ENCODE results near the gene SLC25A38. TPM values are rescaled to one million over a fixed set of nuclear protein-coding genes. Genes with fewer than 3 reads are reported as not detected.
A peak's percentile ranks its signal among the peaks of the same experiment; 100 is the strongest.
"Not testable (repeated sequence)": the region's sequence is repeated elsewhere in the genome, so short reads cannot be mapped to it uniquely, and the experiment has no call there.

SLC25A38 gene
- total and polyA plus RNA-seq, 4 donors, result 18.0 to 31.2 (median 22.1) TPM

DNA sequence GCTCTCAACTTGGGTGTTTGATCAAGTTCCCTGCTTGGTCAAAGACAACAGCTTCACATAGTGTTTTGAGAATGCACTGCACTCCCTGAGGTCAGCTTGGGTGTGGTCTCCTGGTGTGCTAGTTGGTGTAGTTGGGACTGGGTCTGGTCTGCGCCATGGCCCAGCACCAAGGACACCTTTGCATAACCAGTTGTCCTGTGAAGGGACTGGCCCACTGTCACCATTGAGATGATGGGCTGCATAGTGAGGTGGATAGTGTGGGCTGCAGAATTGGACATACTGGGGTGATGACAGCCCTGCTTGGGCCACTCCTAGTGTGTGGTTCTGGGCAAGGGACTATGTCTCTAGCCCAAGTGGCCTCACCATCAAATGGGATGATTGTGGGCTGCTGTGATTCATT lies 32.8 kb downstream of the SLC25A38 start:
- H3K4me3 ChIP-seq (ENCODE audit: low read length in 2 of 2), result no peak overlapping the region
- no peak for DNase-seq
- ATAC-seq (ENCODE audit: low FRiP score), result no peak
- WGBS, 2 donors, result 93 to 100% methylated on average over 1 of the region's 1 CpG
- no peaks in the 10 kb centered on the region for H3K9me3 ChIP-seq (ENCODE audit: control insufficient read depth, low read length)
- H3K27me3 ChIP-seq (ENCODE audit: control insufficient read depth in 1 of 2, insufficient read depth in 2 of 2, low read length in 1 of 2), result no peaks in the 10 kb centered on the region
- no peaks in the 10 kb centered on the region for H3K4me1 ChIP-seq (ENCODE audit: control insufficient read depth in 1 of 2, insufficient read depth in 2 of 2, low read length in 2 of 2)
- intact Hi-C loops (cut with DNase I), result loop anchor here in 1 of 2 donors (2.0 kb wide), 1 partner anchor 83 kb away; no protein-coding TSS in a partner anchor
- peaks cover under 1 to 6% of the 10 kb centered on the region in 2 donors for H3K36me3 ChIP-seq (ENCODE audit: control insufficient read depth in 1 of 2, insufficient read depth in 2 of 2, low read length in 1 of 2)
- H3K27ac ChIP-seq (ENCODE audit: low read depth in 1 of 2, low read length in 2 of 2), result no peak overlapping the region

DNA sequence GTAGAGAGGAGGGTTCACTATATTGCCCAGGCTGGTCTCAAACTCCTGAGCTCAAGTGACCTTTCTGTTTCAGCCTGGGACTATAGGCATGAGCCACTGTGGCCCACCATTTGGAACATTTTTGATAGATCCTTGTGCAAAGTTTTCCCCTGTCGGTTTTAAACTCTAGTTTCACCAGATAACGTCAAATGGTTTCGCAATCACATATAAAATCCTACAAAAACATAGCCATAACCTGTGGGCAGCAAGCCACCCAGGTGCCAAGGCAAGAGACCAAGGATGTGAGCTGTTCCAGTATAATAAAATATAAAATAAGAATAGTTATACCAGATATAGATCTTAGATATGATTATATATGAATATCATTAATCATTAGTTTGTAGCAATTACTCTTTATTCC lies 33.8 kb downstream of the SLC25A38 start:
- ATAC-seq (ENCODE audit: low FRiP score); H3K36me3 ChIP-seq (ENCODE audit: control insufficient read depth in 1 of 2, insufficient read depth in 2 of 2, low read length in 1 of 2); H3K4me1 ChIP-seq (ENCODE audit: control insufficient read depth in 1 of 2, insufficient read depth in 2 of 2, low read length in 2 of 2); H3K27me3 ChIP-seq (ENCODE audit: control insufficient read depth in 1 of 2, insufficient read depth in 2 of 2, low read length in 1 of 2); DNase-seq; H3K9me3 ChIP-seq (ENCODE audit: control insufficient read depth, low read length); H3K27ac ChIP-seq (ENCODE audit: low read depth in 1 of 2, low read length in 2 of 2); H3K4me3 ChIP-seq (ENCODE audit: low read length in 2 of 2): not testable (repeated sequence)
- intact Hi-C loops (cut with DNase I), result loop anchor here in 1 of 2 donors (2.0 kb wide), 1 partner anchor 82 kb away; no protein-coding TSS in a partner anchor
- 48 to 63% methylated on average over 3 of the region's 3 CpGs for WGBS, 2 donors

DNA sequence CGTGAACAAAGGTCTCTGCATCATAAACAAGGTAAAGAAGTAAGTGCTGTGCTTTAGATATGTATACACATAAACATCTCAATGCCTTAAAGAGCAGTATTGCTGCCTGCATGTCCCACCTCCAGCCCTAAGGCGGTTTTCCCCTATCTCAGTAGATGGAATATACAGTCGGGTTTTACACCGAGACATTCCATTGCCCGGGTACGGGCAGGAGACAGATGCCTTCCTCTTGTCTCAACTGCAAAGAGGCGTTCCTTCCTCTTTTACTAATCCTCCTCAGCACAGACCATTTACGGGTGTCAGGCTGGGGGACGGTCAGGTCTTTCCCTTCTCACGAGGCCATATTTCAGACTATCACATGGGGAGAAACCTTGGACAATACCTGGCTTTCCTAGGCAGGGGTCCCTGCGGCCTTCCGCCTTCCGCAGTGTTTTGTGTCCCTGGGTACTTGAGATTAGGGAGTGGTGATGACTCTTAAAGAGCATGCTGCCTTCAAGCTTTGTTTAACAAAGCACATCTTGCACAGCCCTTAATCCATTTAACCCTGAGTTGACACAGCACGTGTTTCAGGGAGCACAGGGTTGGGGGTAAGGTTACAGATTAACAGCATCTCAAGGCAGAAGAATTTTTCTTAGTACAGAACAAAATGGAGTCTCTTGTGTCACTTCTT lies 35.5 kb downstream of the SLC25A38 start:
- H3K4me1 ChIP-seq (ENCODE audit: control insufficient read depth in 1 of 2, insufficient read depth in 2 of 2, low read length in 2 of 2); ATAC-seq (ENCODE audit: low FRiP score); intact Hi-C loops (cut with DNase I); DNase-seq; H3K4me3 ChIP-seq (ENCODE audit: low read length in 2 of 2); H3K36me3 ChIP-seq (ENCODE audit: control insufficient read depth in 1 of 2, insufficient read depth in 2 of 2, low read length in 1 of 2); H3K9me3 ChIP-seq (ENCODE audit: control insufficient read depth, low read length); H3K27ac ChIP-seq (ENCODE audit: low read depth in 1 of 2, low read length in 2 of 2); H3K27me3 ChIP-seq (ENCODE audit: control insufficient read depth in 1 of 2, insufficient read depth in 2 of 2, low read length in 1 of 2): not testable (repeated sequence)
- 56 to 63% methylated on average over 13 to 14 of the region's 14 CpGs for WGBS, 2 donors

DNA sequence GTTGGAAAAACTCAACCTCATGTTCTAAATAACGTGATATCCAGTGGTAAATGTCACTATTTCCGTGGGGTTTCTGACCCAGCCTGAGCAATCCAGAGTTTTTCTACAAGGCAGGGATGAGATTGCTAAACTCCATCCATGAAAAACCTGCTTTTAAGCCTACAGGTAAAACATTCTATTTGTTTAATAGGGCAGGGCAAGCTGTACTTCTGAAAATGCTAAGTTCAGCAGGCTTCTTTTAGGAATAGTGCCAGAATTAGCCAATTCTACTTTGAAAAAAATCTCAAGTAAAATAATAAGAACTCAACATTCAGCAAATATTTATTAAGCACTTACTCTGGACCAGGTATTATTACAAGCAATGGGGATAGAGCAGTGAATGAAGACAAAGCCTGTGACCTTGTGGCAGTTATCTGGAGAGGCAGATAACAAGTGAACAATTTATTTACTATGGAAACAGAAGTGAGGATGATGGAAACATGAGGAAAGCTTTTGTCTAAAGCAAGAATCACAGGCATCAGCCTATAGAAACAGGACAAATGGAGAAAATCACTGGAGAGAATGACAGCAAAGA lies 36.7 kb downstream of the SLC25A38 start:
- WGBS, 2 donors, result 95 to 98% methylated on average over 2 of the region's 2 CpGs
- Histone ChIP-seq H3K27ac (ENCODE audit: low read depth in 1 of 2, low read length in 2 of 2) (no peak overlapping the region), H3K9me3 (ENCODE audit: control insufficient read depth, low read length) (no peaks in the 10 kb centered on the region), H3K36me3 (ENCODE audit: control insufficient read depth in 1 of 2, insufficient read depth in 2 of 2, low read length in 1 of 2) (no peaks in the 10 kb centered on the region), H3K4me1 (ENCODE audit: control insufficient read depth in 1 of 2, insufficient read depth in 2 of 2, low read length in 2 of 2) (no peaks in the 10 kb centered on the region), H3K4me3 (ENCODE audit: low read length in 2 of 2) (no peak overlapping the region), H3K27me3 (ENCODE audit: control insufficient read depth in 1 of 2, insufficient read depth in 2 of 2, low read length in 1 of 2) (no peaks in the 10 kb centered on the region)
- intact Hi-C loops (cut with DNase I), result no loop called here
- DNase-seq, result no peak
- no peak for ATAC-seq (ENCODE audit: low FRiP score)

DNA sequence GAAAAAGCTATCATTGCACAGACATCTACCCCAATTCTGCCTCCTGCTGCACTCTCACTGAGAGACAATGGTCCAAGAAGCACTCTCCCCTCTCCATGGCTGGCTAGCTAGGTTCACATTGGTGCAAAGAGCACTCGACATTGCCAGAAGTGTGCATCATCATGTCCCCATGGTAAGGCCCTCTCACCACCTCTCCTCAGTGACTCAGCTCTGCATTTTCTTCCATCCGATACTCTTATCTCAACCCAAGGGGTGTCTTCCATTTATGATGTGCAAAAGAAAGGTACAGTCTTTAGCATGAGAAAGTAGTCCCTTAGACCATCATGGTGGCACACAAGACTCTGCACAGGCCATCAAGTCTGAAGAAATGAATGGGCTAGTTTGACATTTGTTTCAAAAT lies 37.4 kb downstream of the SLC25A38 start:
- H3K27ac ChIP-seq (ENCODE audit: low read depth in 1 of 2, low read length in 2 of 2), result no peak overlapping the region
- intact Hi-C loops (cut with DNase I), result no loop called here
- no peak for DNase-seq
- H3K4me3 ChIP-seq (ENCODE audit: low read length in 2 of 2), result no peak overlapping the region
- ATAC-seq (ENCODE audit: low FRiP score), result no peak
- H3K36me3 ChIP-seq (ENCODE audit: control insufficient read depth in 1 of 2, insufficient read depth in 2 of 2, low read length in 1 of 2), result no peaks in the 10 kb centered on the region
- no peaks in the 10 kb centered on the region for H3K4me1 ChIP-seq (ENCODE audit: control insufficient read depth in 1 of 2, insufficient read depth in 2 of 2, low read length in 2 of 2)
- H3K9me3 ChIP-seq (ENCODE audit: control insufficient read depth, low read length), result no peaks in the 10 kb centered on the region
- WGBS, 2 donors, result 92 to 93% methylated on average over 2 of the region's 2 CpGs
- H3K27me3 ChIP-seq (ENCODE audit: control insufficient read depth in 1 of 2, insufficient read depth in 2 of 2, low read length in 1 of 2), result no peaks in the 10 kb centered on the region

DNA sequence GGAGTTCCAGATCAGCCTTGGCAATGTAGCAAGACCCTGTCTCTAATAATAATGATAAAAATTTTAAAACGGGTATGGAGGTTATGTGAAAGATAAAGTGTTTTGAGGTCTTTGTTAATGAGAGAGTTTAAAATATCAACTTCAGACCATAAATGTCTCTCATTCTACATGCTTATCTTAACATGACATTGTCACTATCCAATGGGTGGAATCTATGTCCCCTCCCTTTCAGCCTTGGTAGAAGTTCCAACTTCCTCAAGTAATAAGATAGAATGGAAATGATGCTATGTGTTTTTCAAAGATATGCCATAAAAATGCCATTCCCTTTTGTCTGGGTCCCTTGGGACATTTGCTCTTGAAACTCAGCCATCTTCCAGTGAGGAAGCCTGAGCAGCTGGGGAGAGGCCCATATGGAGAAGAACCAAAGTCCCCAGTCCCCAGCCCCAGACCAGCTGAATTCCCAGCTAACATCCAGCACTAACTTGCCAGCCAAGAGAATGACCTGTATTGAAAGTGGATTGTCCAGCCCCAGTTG lies 40.3 kb downstream of the SLC25A38 start:
- ATAC-seq (ENCODE audit: low FRiP score) (no peak), DNase-seq (no peak)
- Histone ChIP-seq H3K36me3 (ENCODE audit: control insufficient read depth in 1 of 2, insufficient read depth in 2 of 2, low read length in 1 of 2) (no peaks in the 10 kb centered on the region), H3K27me3 (ENCODE audit: control insufficient read depth in 1 of 2, insufficient read depth in 2 of 2, low read length in 1 of 2) (no peaks in the 10 kb centered on the region), H3K27ac (ENCODE audit: low read depth in 1 of 2, low read length in 2 of 2) (no peak overlapping the region), H3K9me3 (ENCODE audit: control insufficient read depth, low read length) (peaks cover 2% of the 10 kb centered on the region), H3K4me3 (ENCODE audit: low read length in 2 of 2) (no peak overlapping the region), H3K4me1 (ENCODE audit: control insufficient read depth in 1 of 2, insufficient read depth in 2 of 2, low read length in 2 of 2) (no peaks in the 10 kb centered on the region)
- WGBS, 2 donors, result 33 to 45% methylated on average over 1 of the region's 1 CpG
- intact Hi-C loops (cut with DNase I), result no loop called here

DNA sequence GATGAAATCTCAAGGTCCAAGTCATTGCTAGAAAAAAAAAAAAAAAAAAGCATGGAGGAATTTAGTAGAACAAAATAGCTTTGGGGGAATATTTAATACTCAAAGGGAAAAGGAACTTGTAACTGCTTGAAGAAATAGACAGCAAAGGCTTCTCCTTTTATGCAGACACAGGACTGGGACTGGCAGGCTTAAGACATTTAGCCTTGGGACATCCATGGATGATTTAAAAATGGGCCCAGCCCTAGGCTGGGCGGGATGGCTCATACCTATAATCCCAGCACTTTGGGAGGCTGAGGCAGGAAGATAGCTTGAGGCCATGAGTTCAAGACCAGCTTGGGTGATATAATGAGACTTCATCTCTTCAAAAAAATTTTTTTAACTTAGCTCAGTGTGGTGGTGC lies 43.1 kb downstream of the SLC25A38 start:
- ATAC-seq (ENCODE audit: low FRiP score), result no peak
- no peak for DNase-seq
- intact Hi-C loops (cut with DNase I), result no loop called here
- H3K4me1 ChIP-seq (ENCODE audit: control insufficient read depth in 1 of 2, insufficient read depth in 2 of 2, low read length in 2 of 2), result no peaks in the 10 kb centered on the region
- no peaks in the 10 kb centered on the region for H3K36me3 ChIP-seq (ENCODE audit: control insufficient read depth in 1 of 2, insufficient read depth in 2 of 2, low read length in 1 of 2)
- H3K9me3 ChIP-seq (ENCODE audit: control insufficient read depth, low read length), result peaks cover 2% of the 10 kb centered on the region
- H3K27ac ChIP-seq (ENCODE audit: low read depth in 1 of 2, low read length in 2 of 2), result no peak overlapping the region
- H3K4me3 ChIP-seq (ENCODE audit: low read length in 2 of 2), result no peak overlapping the region
- no peaks in the 10 kb centered on the region for H3K27me3 ChIP-seq (ENCODE audit: control insufficient read depth in 1 of 2, insufficient read depth in 2 of 2, low read length in 1 of 2)
- WGBS, 2 donors, result 0 to 92% methylated on average over 1 of the region's 1 CpG

DNA sequence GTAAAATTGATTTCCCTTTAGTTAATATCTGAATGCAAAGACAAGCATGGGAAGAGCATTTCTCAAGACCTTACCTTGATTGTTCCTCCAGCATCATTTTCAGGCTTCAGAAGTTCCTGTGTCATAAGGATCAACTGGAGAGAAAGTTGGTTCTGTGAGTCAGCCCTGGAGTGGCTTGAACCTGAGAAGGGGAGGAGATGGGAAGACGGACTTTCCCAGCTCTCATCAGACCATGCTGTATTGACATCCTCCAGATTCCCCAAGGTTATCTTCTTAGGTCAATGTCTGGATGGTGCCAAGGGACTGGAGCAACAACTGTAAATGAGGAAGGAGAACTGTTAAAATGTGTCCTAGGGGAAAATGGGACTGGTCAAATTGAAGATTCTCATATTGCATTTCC lies 44.3 kb downstream of the SLC25A38 start:
- H3K36me3 ChIP-seq (ENCODE audit: control insufficient read depth in 1 of 2, insufficient read depth in 2 of 2, low read length in 1 of 2), result no peaks in the 10 kb centered on the region
- no peak overlapping the region for H3K27ac ChIP-seq (ENCODE audit: low read depth in 1 of 2, low read length in 2 of 2)
- no peak overlapping the region for H3K4me3 ChIP-seq (ENCODE audit: low read length in 2 of 2)
- peaks cover 2% of the 10 kb centered on the region for H3K9me3 ChIP-seq (ENCODE audit: control insufficient read depth, low read length)
- 79 to 98% methylated on average over 1 of the region's 1 CpG for WGBS, 2 donors
- H3K4me1 ChIP-seq (ENCODE audit: control insufficient read depth in 1 of 2, insufficient read depth in 2 of 2, low read length in 2 of 2), result no peaks in the 10 kb centered on the region
- intact Hi-C loops (cut with DNase I), result no loop called here
- no peaks in the 10 kb centered on the region for H3K27me3 ChIP-seq (ENCODE audit: control insufficient read depth in 1 of 2, insufficient read depth in 2 of 2, low read length in 1 of 2)
- ATAC-seq (ENCODE audit: low FRiP score) (no peak), DNase-seq (no peak)

DNA sequence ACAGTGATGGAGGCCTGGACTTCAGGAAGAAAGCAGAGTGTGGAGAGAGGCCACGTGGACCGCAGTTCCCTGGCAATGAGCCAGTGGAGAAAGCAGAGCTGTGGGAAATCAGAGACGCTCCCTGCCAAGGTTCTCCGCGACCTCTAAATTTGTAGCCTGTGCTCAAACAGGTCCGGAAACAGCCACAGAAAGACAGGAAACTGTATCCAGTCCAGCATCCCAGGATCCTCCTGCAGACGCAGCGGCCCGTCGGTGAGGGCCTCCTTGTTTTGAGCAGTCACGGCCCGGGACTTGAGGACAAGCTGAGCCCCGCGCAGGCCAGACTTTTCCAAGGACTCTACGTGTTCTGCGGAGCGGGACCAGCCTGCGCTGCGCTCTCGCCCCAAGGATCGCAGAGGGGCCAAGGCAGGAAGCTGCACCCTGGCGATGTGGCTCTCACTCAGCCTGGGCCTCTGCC lies 45.6 kb downstream of the SLC25A38 start:
- Histone ChIP-seq H3K27me3 (ENCODE audit: control insufficient read depth in 1 of 2, insufficient read depth in 2 of 2, low read length in 1 of 2) (no peaks in the 10 kb centered on the region), H3K9me3 (ENCODE audit: control insufficient read depth, low read length) (peaks cover 2% of the 10 kb centered on the region), H3K36me3 (ENCODE audit: control insufficient read depth in 1 of 2, insufficient read depth in 2 of 2, low read length in 1 of 2) (no peaks in the 10 kb centered on the region), H3K4me3 (ENCODE audit: low read length in 2 of 2) (no peak overlapping the region), H3K4me1 (ENCODE audit: control insufficient read depth in 1 of 2, insufficient read depth in 2 of 2, low read length in 2 of 2) (no peaks in the 10 kb centered on the region), H3K27ac (ENCODE audit: low read depth in 1 of 2, low read length in 2 of 2) (no peak overlapping the region)
- DNase-seq, result no peak
- intact Hi-C loops (cut with DNase I), result no loop called here
- WGBS, 2 donors, result 59 to 61% methylated on average over 22 of the region's 22 CpGs
- ATAC-seq (ENCODE audit: low FRiP score), result peak; percentile 13
